Stimulated activated CD8-positive, alpha-beta memory T cell treated with anti-CD3 and anti-CD28 coated beads, Interleukin-12 subunit alpha, Interleukin-12 subunit beta, amount 100 ng/mL, for 24 hours (primary cell): ENCODE results near the gene SP1.

Experiments used
- DNase-seq: peaks from one replicate; pipeline ENCODE4 v3.0.0-alpha.2; 2020; ENCODE audit errors: extremely low read depth

The SP1 gene

GRCh38 chr12:53450936-53451335 is 71.0 kb downstream of the SP1 start:
- DNase-seq: no peak

- peak; percentile 96 for DNase-seq
These were observed 71.7 kb downstream of the SP1 start, which contains the start of gene PCBP2 for GRCh38 chr12:53451661-53452158. Gene PCBP2, plus strand, starts transcription at chr12:53452102. Its CDS starts 2,699 bp downstream, at chr12:53454801.

GRCh38 chr12:53452159-53453077 is 72.4 kb downstream of the SP1 start:
- peak; percentile 43 for DNase-seq

- no peak for DNase-seq
These were observed 74.1 kb downstream of the SP1 start for GRCh38 chr12:53453953-53454640.

- DNase-seq: no peak
These were observed 74.7 kb downstream of the SP1 start for GRCh38 chr12:53454707-53455106.

- no peak for DNase-seq
These were observed 76.8 kb downstream of the SP1 start for GRCh38 chr12:53456654-53457366.

- no peak for DNase-seq
These were observed 79.1 kb downstream of the SP1 start for GRCh38 chr12:53459097-53459496.

GRCh38 chr12:53461059-53461458 is 81.1 kb downstream of the SP1 start:
- DNase-seq: no peak

GRCh38 chr12:53461591-53461990 is 81.6 kb downstream of the SP1 start:
- no peak for DNase-seq

GRCh38 chr12:53462935-53463334 is 83.0 kb downstream of the SP1 start:
- DNase-seq: no peak

GRCh38 chr12:53463802-53464560 is 84.0 kb downstream of the SP1 start:
- DNase-seq: no peak

GRCh38 chr12:53464685-53465418 is 84.9 kb downstream of the SP1 start:
- DNase-seq: no peak

GRCh38 chr12:53465679-53466078 is 85.7 kb downstream of the SP1 start:
- no peak for DNase-seq
